NT2/D1 (cell line): Measurements from ENCODE around the gene PRAMEF33.
"Not testable (repeated sequence)": the region's sequence is repeated elsewhere in the genome, so short reads cannot be mapped to it uniquely, and the experiment has no call there.

Experiments used
- SUZ12 ChIP-seq: IDR thresholded peaks from 2 replicates; pipeline ENCODE4 v1.6.1; 2011; ENCODE audit not compliant: insufficient read length, insufficient read depth; ENCODE audit errors: extremely low read depth
- ZNF274 ChIP-seq: IDR thresholded peaks from 2 replicates; pipeline ENCODE4 v1.6.1; 2011; ENCODE audit warnings: mild to moderate bottlenecking, low read depth, low read length

- TF ChIP-seq SUZ12, ZNF274: not testable (repeated sequence)
Measured at GRCh38 chr1:13297216-13297931, 6.0 kb upstream of the PRAMEF33 start.
